SK-N-SH (cell line): ENCODE data around the gene AP4M1.

Source experiments
- IRF3 ChIP-seq: fragments of 150-350 bp; IDR thresholded peaks from 2 replicates; pipeline ENCODE4 v1.6.1; 2016; ENCODE audit warnings: mild to moderate bottlenecking, low read depth, low read length
- MXI1 ChIP-seq: IDR thresholded peaks from 2 replicates; pipeline ENCODE4 v1.6.1; 2012; ENCODE audit warnings: mild to moderate bottlenecking, low read depth, low read length, improper control_type of control experiment
- RAD21 ChIP-seq: IDR thresholded peaks from 2 replicates; pipeline ENCODE4 v1.6.1; 2012; ENCODE audit warnings: mild to moderate bottlenecking, low read length
- REST ChIP-seq: IDR thresholded peaks from 2 replicates; pipeline ENCODE4 v1.6.1; 2012; ENCODE audit warnings: mild to moderate bottlenecking, low read depth, low read length, moderate library complexity
- TF ChIP-seq, protein P1 (sequence below): fragments of 200-600 bp; sonication (generic); IDR thresholded peaks from 2 replicates; pipeline ENCODE4 v1.6.1; 2017; ENCODE audit warnings: antibody characterized with exemption, mild to moderate bottlenecking, moderate library complexity
- TF ChIP-seq, protein P2 (sequence below): IDR thresholded peaks from 2 replicates; pipeline ENCODE4; 2012

GRCh38 chr7:100087055-100087750 lies 14.2 kb upstream of the AP4M1 start:
- TF ChIP-seq, protein P1, sequence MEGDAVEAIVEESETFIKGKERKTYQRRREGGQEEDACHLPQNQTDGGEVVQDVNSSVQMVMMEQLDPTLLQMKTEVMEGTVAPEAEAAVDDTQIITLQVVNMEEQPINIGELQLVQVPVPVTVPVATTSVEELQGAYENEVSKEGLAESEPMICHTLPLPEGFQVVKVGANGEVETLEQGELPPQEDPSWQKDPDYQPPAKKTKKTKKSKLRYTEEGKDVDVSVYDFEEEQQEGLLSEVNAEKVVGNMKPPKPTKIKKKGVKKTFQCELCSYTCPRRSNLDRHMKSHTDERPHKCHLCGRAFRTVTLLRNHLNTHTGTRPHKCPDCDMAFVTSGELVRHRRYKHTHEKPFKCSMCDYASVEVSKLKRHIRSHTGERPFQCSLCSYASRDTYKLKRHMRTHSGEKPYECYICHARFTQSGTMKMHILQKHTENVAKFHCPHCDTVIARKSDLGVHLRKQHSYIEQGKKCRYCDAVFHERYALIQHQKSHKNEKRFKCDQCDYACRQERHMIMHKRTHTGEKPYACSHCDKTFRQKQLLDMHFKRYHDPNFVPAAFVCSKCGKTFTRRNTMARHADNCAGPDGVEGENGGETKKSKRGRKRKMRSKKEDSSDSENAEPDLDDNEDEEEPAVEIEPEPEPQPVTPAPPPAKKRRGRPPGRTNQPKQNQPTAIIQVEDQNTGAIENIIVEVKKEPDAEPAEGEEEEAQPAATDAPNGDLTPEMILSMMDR = 0 out of 2 replicates have a peak, but pooled peaks have one; percentile 1
- TF ChIP-seq MXI1 (no peak), REST (peak; percentile 56), IRF3 (no peak), RAD21 (no peak)
- TF ChIP-seq, protein P2, sequence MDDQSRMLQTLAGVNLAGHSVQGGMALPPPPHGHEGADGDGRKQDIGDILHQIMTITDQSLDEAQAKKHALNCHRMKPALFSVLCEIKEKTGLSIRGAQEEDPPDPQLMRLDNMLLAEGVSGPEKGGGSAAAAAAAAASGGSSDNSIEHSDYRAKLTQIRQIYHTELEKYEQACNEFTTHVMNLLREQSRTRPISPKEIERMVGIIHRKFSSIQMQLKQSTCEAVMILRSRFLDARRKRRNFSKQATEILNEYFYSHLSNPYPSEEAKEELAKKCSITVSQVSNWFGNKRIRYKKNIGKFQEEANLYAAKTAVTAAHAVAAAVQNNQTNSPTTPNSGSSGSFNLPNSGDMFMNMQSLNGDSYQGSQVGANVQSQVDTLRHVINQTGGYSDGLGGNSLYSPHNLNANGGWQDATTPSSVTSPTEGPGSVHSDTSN = peak; percentile 96
